Measurements from ENCODE around the gene ADGRE2. TPM values are rescaled to one million over a fixed set of nuclear protein-coding genes. Genes with fewer than 3 reads are reported as not detected.

The ADGRE2 gene
- total RNA-seq, 1 experiment from 2014 or later = 4.2 TPM

DNA sequence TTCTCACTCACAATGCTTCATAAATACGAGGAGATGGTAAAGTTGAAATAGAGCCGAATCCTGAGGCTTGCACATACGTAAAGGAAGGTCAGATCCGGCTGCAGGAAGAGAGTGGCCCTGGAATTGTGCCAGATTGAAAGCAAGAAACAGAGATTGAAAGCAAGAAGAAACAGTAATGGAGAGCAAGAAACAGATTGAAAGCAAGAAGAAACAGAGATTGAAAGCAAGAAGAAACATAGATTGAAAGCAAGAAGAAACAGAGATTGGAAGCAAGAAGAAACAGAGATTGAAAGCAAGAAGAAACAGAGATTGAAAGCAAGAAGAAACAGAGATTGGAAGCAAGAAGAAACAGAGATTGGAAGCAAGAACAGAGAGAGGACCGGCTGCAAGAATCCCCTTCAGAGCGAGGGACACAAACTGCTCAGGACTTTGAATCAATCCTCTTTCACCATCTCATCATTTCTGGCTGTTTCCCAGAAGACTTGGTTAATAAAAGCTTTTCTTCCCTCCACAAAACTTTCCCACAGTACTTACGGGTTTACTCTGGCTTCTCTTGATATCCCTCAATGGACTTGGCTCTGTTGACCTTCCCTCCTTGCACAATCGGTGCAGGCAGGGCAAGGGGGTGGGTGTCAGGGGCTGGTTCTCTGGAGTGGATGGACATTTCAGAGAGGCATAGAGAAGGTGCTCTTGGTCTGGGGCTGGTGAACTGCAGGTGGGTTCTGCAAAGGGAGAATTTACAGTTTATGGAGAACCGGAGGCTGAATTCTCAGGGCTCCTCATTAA lies 31.1 kb upstream of the ADGRE2 start:
- ATAC-seq = no peak
- no peaks in the 10 kb centered on the region for H3K9me2 ChIP-seq (replicated peaks; ENCODE audit: low read length)
- H3K27ac ChIP-seq (ENCODE audit: low read length) = no peak overlapping the region
- H3F3A ChIP-seq (ENCODE audit: low read length, unreplicated experiment) = no peaks in the 10 kb centered on the region
- DNase-seq = no peak
- no peaks in the 10 kb centered on the region for H3K36me3 ChIP-seq (ENCODE audit: low read depth, low read length)
- no peak overlapping the region for H3K4me2 ChIP-seq (ENCODE audit: low read length)
- H3K4me3 ChIP-seq (ENCODE audit: low read length) = no peak overlapping the region
- POLR2A ChIA-PET (ENCODE audit: unreplicated experiment) = no interaction called here
- intact Hi-C loops (cut with micrococcal nuclease) = no loop called here
- no peaks in the 10 kb centered on the region for H3K9me3 ChIP-seq (ENCODE audit: low read length)
- no TSS peak for BruUV-seq (replicated peaks)
- no peak overlapping the region for H2AFZ ChIP-seq (ENCODE audit: low read length)
- H3K4me1 ChIP-seq (ENCODE audit: insufficient read depth, low read length) = no peaks in the 10 kb centered on the region
- TF ChIP-seq EZH2 (IDR thresholded peaks at IDR 0.05; ENCODE audit: low read length, unreplicated experiment) (no peak), EZH2phosphoT487 (IDR thresholded peaks at IDR 0.05; ENCODE audit: borderline replicate concordance, low read length) (no peak), CTCF (conservative IDR thresholded peaks at IDR 0.05; ENCODE audit: low read depth, low read length) (no peak)
- peaks cover 26% of the 10 kb centered on the region for H3K27me3 ChIP-seq (ENCODE audit: low read length)
- H3K79me2 ChIP-seq (ENCODE audit: low read length) = no peaks in the 10 kb centered on the region
- no peak overlapping the region for H3K9ac ChIP-seq (ENCODE audit: low read length)
- CTCF ChIA-PET = no interaction called here
- no peaks in the 10 kb centered on the region for H4K20me1 ChIP-seq (ENCODE audit: low read length)

- Histone ChIP-seq H3K4me2 (ENCODE audit: low read length) (no peak overlapping the region), H3K36me3 (ENCODE audit: low read depth, low read length) (no peaks in the 10 kb centered on the region), H3K9me3 (ENCODE audit: low read length) (no peaks in the 10 kb centered on the region), H3K9ac (ENCODE audit: low read length) (no peak overlapping the region), H3F3A (ENCODE audit: low read length, unreplicated experiment) (no peaks in the 10 kb centered on the region), H3K4me3 (ENCODE audit: low read length) (no peak overlapping the region), H3K27me3 (ENCODE audit: low read length) (peaks cover 34% of the 10 kb centered on the region), H3K79me2 (ENCODE audit: low read length) (no peaks in the 10 kb centered on the region), H2AFZ (ENCODE audit: low read length) (no peak overlapping the region), H3K27ac (ENCODE audit: low read length) (no peak overlapping the region), H3K4me1 (ENCODE audit: insufficient read depth, low read length) (no peaks in the 10 kb centered on the region), H4K20me1 (ENCODE audit: low read length) (no peaks in the 10 kb centered on the region), H3K9me2 (replicated peaks; ENCODE audit: low read length) (no peaks in the 10 kb centered on the region)
- no peak for DNase-seq
- no TSS peak for BruUV-seq (replicated peaks)
- ATAC-seq = no peak
- TF ChIP-seq CTCF (conservative IDR thresholded peaks at IDR 0.05; ENCODE audit: low read depth, low read length) (no peak), EZH2phosphoT487 (IDR thresholded peaks at IDR 0.05; ENCODE audit: borderline replicate concordance, low read length) (no peak), EZH2 (IDR thresholded peaks at IDR 0.05; ENCODE audit: low read length, unreplicated experiment) (no peak)
- ChIA-PET CTCF (no interaction called here), POLR2A (ENCODE audit: unreplicated experiment) (no interaction called here)
- intact Hi-C loops (cut with micrococcal nuclease) = no loop called here
Measured at GRCh38 chr19:14804765-14805164, 26.4 kb upstream of the ADGRE2 start.

DNA sequence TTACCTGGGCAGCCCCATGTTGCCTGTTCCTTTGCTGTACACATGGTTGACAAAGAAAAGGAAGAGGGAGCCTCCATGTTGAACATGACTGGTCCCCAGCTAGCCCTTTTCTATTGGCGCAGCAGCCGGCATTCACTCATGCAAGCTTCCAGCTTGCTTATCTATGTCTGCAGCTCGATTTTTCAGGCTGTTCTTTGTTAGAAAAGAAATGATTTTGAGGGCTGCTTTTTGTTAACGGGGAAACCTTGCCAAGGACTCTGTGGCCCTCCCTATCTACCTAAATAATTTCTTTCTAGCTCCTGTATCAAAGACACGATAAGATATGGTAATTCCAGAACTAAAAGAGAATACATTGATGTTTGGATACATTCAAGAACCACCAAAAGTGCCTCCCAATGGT lies 20.4 kb upstream of the ADGRE2 start:
- ATAC-seq (no peak), DNase-seq (no peak)
- Histone ChIP-seq H3K9ac (ENCODE audit: low read length) (no peak overlapping the region), H3K9me3 (ENCODE audit: low read length) (no peaks in the 10 kb centered on the region), H4K20me1 (ENCODE audit: low read length) (no peaks in the 10 kb centered on the region), H3K9me2 (replicated peaks; ENCODE audit: low read length) (no peaks in the 10 kb centered on the region), H3K4me2 (ENCODE audit: low read length) (no peak overlapping the region), H3K27me3 (ENCODE audit: low read length) (peaks cover 38% of the 10 kb centered on the region), H2AFZ (ENCODE audit: low read length) (no peak overlapping the region), H3K4me3 (ENCODE audit: low read length) (no peak overlapping the region), H3K36me3 (ENCODE audit: low read depth, low read length) (no peaks in the 10 kb centered on the region), H3K27ac (ENCODE audit: low read length) (no peak overlapping the region), H3F3A (ENCODE audit: low read length, unreplicated experiment) (no peaks in the 10 kb centered on the region), H3K4me1 (ENCODE audit: insufficient read depth, low read length) (no peaks in the 10 kb centered on the region), H3K79me2 (ENCODE audit: low read length) (no peaks in the 10 kb centered on the region)
- ChIA-PET POLR2A (ENCODE audit: unreplicated experiment) (no interaction called here), CTCF (no interaction called here)
- TF ChIP-seq CTCF (conservative IDR thresholded peaks at IDR 0.05; ENCODE audit: low read depth, low read length) = no peak
- no peak for TF ChIP-seq EZH2phosphoT487 (IDR thresholded peaks at IDR 0.05; ENCODE audit: borderline replicate concordance, low read length)
- TF ChIP-seq EZH2 (IDR thresholded peaks at IDR 0.05; ENCODE audit: low read length, unreplicated experiment) = no peak
- intact Hi-C loops (cut with micrococcal nuclease) = no loop called here
- BruUV-seq (replicated peaks) = no TSS peak

Data from PC-3 (cell line).